Glutamatergic neuron (in vitro differentiated cells): Measurements from ENCODE around the gene PPP1R3D. TPM values are rescaled to one million over a fixed set of nuclear protein-coding genes. Genes with fewer than 3 reads are reported as not detected.

Experiments used
- DNase-seq: peaks from one replicate; pipeline ENCODE4 v3.0.0; 2022
- H3K27ac Mint-ChIP-seq: one replicate; pipeline ENCODE4 v1.8.0; 2020; ENCODE audit warnings: mild to moderate bottlenecking, mixed read lengths, inconsistent platforms; ENCODE audit not compliant: unreplicated experiment
- H3K27me3 Mint-ChIP-seq: one replicate; pipeline ENCODE4 v1.8.0; 2020; ENCODE audit warnings: mild to moderate bottlenecking, moderate library complexity, mixed read lengths, inconsistent platforms; ENCODE audit not compliant: unreplicated experiment
- H3K36me3 Mint-ChIP-seq: one replicate; pipeline ENCODE4 v1.8.0; 2020; ENCODE audit warnings: mild to moderate bottlenecking, mixed read lengths, inconsistent platforms; ENCODE audit not compliant: unreplicated experiment
- H3K4me1 Mint-ChIP-seq: one replicate; pipeline ENCODE4 v1.8.0; 2020; ENCODE audit warnings: mild to moderate bottlenecking, low read depth, mixed read lengths, inconsistent platforms; ENCODE audit not compliant: unreplicated experiment
- H3K4me3 Mint-ChIP-seq: one replicate; pipeline ENCODE4 v1.8.0; 2020; ENCODE audit warnings: mild to moderate bottlenecking, mixed read lengths, inconsistent platforms; ENCODE audit not compliant: unreplicated experiment
- H3K9me3 Mint-ChIP-seq: one replicate; pipeline ENCODE4 v1.8.0; 2020; ENCODE audit warnings: mild to moderate bottlenecking, moderate library complexity, mixed read lengths, inconsistent platforms; ENCODE audit not compliant: unreplicated experiment
- total RNA-seq: library from RNA; stranded (reverse); fragmentation: NEBNext Ultra II Directional; extraction: Animal tissue kit (Norgen Biotek cat#: 25700); gene quantifications from one replicate; pipeline ENCODE4 v1.2.1, GENCODE V29; 2021; ENCODE audit not compliant: unreplicated experiment
- TF ChIP-seq, protein P1 (sequence below): fragments of 200-600 bp; sonication (generic); IDR thresholded peaks from one replicate; pipeline ENCODE4 v1.5.0; 2021; ENCODE audit not compliant: partially characterized antibody, unreplicated experiment

The PPP1R3D gene
- total RNA-seq, 1 donor from 2014 or later = 1.3 TPM

- Mint-ChIP-seq H3K4me1 (no peaks in the 10 kb centered on the region), H3K4me3 (no peak overlapping the region), H3K9me3 (no peaks in the 10 kb centered on the region), H3K27ac (no peak overlapping the region), H3K36me3 (no peaks in the 10 kb centered on the region), H3K27me3 (no peaks in the 10 kb centered on the region)
- no peak for DNase-seq
- TF ChIP-seq, protein P1, sequence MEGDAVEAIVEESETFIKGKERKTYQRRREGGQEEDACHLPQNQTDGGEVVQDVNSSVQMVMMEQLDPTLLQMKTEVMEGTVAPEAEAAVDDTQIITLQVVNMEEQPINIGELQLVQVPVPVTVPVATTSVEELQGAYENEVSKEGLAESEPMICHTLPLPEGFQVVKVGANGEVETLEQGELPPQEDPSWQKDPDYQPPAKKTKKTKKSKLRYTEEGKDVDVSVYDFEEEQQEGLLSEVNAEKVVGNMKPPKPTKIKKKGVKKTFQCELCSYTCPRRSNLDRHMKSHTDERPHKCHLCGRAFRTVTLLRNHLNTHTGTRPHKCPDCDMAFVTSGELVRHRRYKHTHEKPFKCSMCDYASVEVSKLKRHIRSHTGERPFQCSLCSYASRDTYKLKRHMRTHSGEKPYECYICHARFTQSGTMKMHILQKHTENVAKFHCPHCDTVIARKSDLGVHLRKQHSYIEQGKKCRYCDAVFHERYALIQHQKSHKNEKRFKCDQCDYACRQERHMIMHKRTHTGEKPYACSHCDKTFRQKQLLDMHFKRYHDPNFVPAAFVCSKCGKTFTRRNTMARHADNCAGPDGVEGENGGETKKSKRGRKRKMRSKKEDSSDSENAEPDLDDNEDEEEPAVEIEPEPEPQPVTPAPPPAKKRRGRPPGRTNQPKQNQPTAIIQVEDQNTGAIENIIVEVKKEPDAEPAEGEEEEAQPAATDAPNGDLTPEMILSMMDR = no peak
Observed at GRCh38 chr20:59911041-59911440, 29.1 kb downstream of the PPP1R3D start.

- Mint-ChIP-seq H3K36me3 (no peaks in the 10 kb centered on the region), H3K27me3 (no peaks in the 10 kb centered on the region), H3K9me3 (no peaks in the 10 kb centered on the region), H3K4me3 (no peak overlapping the region), H3K27ac (no peak overlapping the region), H3K4me1 (no peaks in the 10 kb centered on the region)
- no peak for DNase-seq
- TF ChIP-seq, protein P1 = no peak
Observed at GRCh38 chr20:59908855-59909254, 31.2 kb downstream of the PPP1R3D start.

DNA sequence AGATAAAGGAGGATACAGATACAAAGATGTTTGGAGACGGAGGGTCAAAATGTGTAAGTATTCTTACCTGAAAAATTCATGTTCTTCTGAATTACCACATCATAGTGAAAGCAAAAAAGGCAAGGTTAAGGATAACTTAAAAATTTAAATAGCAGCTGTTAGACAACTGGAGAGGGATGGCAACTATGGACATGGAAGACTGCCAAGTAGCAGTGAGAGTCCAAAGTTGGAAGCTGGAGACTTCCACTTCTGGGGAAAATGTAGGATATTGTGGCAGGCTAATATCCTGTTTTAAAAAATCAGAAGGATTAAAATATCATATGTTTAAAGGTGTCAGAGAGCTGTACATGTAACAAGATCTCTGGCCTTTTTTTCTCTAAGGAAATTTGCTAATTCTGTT is 36.5 kb downstream of the PPP1R3D start:
- Mint-ChIP-seq H3K9me3 (peaks cover 2% of the 10 kb centered on the region), H3K4me1 (no peaks in the 10 kb centered on the region), H3K27ac (no peak overlapping the region), H3K36me3 (no peaks in the 10 kb centered on the region), H3K4me3 (no peak overlapping the region), H3K27me3 (no peaks in the 10 kb centered on the region)
- no peak for DNase-seq
- TF ChIP-seq, protein P1 = no peak

DNA sequence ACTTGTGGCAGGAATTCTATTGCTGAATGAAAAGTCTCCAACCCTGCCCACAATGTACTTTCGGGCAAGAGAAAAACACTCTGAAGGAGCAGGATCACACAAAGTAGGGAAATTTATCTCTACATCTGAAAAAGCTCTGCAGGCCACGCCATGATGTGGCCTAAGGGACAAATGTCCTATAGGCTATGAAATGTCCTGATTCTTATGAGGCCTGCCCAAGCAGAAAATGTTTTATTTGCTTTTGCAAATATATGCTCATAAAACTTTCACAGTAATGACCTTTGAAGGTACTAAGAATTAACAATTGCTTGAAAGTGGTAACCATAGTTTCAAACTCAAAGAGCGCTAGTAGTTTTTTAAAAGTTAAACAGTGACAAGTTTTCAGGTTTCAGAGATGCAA is 37.6 kb downstream of the PPP1R3D start:
- Mint-ChIP-seq H3K27me3 (no peaks in the 10 kb centered on the region), H3K27ac (no peak overlapping the region), H3K36me3 (no peaks in the 10 kb centered on the region), H3K4me1 (no peaks in the 10 kb centered on the region), H3K4me3 (no peak overlapping the region), H3K9me3 (peaks cover 2% of the 10 kb centered on the region)
- TF ChIP-seq, protein P1 = no peak
- no peak for DNase-seq

- Mint-ChIP-seq H3K36me3 (no peaks in the 10 kb centered on the region), H3K9me3 (peaks cover 2% of the 10 kb centered on the region), H3K27ac (no peak overlapping the region), H3K27me3 (peaks cover 2% of the 10 kb centered on the region), H3K4me1 (no peaks in the 10 kb centered on the region), H3K4me3 (no peak overlapping the region)
- DNase-seq = no peak
- TF ChIP-seq, protein P1 = no peak
Observed at GRCh38 chr20:59895908-59896307, 44.2 kb downstream of the PPP1R3D start.
